Effector memory CD4-positive, alpha-beta T cell (primary cell): ENCODE data around the gene GRM3.

ENCODE experiments used
- DNase-seq, 3 donors: peaks; one replicate each; pipeline ENCODE4 v3.0.0-alpha.2; 2020
- H3K27ac ChIP-seq: 2 replicates; pipeline ENCODE4 v1.7.0; 2013; ENCODE audit warnings: mild to moderate bottlenecking, low read length, moderate library complexity; ENCODE audit not compliant: insufficient read depth, poor library complexity, severe bottlenecking
- H3K27me3 ChIP-seq: replicated peaks from 2 replicates; pipeline ENCODE4 v1.7.0; 2013; ENCODE audit warnings: mild to moderate bottlenecking, low read length; ENCODE audit not compliant: insufficient read depth, control insufficient read depth, poor library complexity, severe bottlenecking
- H3K36me3 ChIP-seq: 2 replicates; pipeline ENCODE4 v1.7.0; 2013; ENCODE audit warnings: mild to moderate bottlenecking, low read length, moderate library complexity; ENCODE audit not compliant: control insufficient read depth, insufficient read depth
- H3K4me1 ChIP-seq: 2 replicates; pipeline ENCODE4 v1.7.0; 2013; ENCODE audit warnings: low read length, mild to moderate bottlenecking; ENCODE audit not compliant: control insufficient read depth, insufficient read depth, poor library complexity, severe bottlenecking
- H3K4me3 ChIP-seq: 2 replicates; pipeline ENCODE4 v1.7.0; 2013; ENCODE audit warnings: low read length, low read depth, mild to moderate bottlenecking; ENCODE audit not compliant: insufficient read depth, poor library complexity, severe bottlenecking
- H3K9me3 ChIP-seq: 2 replicates; pipeline ENCODE4 v1.7.0; 2013; ENCODE audit warnings: mild to moderate bottlenecking, low read length, moderate library complexity; ENCODE audit not compliant: control insufficient read depth

Gene GRM3

GRCh38 chr7:86784765-86785164, 141.1 kb downstream of the GRM3 start:
- no peaks in the 10 kb centered on the region for H3K27me3 ChIP-seq
- H3K36me3 ChIP-seq, result no peaks in the 10 kb centered on the region
- no peak overlapping the region for H3K4me3 ChIP-seq
- DNase-seq, result no peak
- no peaks in the 10 kb centered on the region for H3K4me1 ChIP-seq
- no peak overlapping the region for H3K27ac ChIP-seq
- H3K9me3 ChIP-seq, result no peaks in the 10 kb centered on the region

DNA sequence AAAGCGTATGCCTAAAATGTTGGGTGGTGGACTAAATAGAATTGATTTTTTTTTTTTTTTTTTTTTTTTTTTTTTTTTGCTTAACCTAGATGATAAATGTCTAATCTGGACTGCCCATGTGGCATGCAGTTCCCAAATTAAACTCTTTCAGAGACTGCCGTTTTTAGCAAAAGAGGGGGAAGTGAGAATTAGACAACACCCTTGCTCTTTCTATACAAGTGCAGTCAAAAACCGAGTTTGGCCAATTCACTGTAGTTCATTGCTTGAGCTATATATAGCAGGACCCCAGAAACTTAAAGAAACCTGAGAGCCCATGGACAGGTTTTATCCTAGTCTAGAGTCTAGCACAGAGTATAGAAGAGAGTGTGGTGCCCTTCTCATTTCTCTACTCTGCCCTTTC, 141.9 kb downstream of the GRM3 start:
- Histone ChIP-seq H3K4me3 (no peak overlapping the region), H3K4me1 (no peaks in the 10 kb centered on the region), H3K9me3 (no peaks in the 10 kb centered on the region), H3K27me3 (no peaks in the 10 kb centered on the region), H3K36me3 (no peaks in the 10 kb centered on the region), H3K27ac (no peak overlapping the region)
- no peak for DNase-seq

DNA sequence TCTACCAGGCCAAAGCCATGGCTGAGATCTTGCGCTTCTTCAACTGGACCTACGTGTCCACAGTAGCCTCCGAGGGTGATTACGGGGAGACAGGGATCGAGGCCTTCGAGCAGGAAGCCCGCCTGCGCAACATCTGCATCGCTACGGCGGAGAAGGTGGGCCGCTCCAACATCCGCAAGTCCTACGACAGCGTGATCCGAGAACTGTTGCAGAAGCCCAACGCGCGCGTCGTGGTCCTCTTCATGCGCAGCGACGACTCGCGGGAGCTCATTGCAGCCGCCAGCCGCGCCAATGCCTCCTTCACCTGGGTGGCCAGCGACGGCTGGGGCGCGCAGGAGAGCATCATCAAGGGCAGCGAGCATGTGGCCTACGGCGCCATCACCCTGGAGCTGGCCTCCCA, 142.7 kb downstream of the GRM3 start:
- H3K27ac ChIP-seq, result no peak overlapping the region
- no peak overlapping the region for H3K4me3 ChIP-seq
- H3K4me1 ChIP-seq, result no peaks in the 10 kb centered on the region
- H3K27me3 ChIP-seq, result no peaks in the 10 kb centered on the region
- no peaks in the 10 kb centered on the region for H3K36me3 ChIP-seq
- H3K9me3 ChIP-seq, result no peaks in the 10 kb centered on the region
- no peak for DNase-seq

GRCh38 chr7:86788948-86789347, 145.2 kb downstream of the GRM3 start:
- Histone ChIP-seq H3K4me1 (no peaks in the 10 kb centered on the region), H3K27ac (no peak overlapping the region), H3K27me3 (no peaks in the 10 kb centered on the region), H3K36me3 (no peaks in the 10 kb centered on the region), H3K4me3 (no peak overlapping the region), H3K9me3 (no peaks in the 10 kb centered on the region)
- no peak for DNase-seq

- no peaks in the 10 kb centered on the region for H3K27me3 ChIP-seq
- H3K9me3 ChIP-seq, result no peaks in the 10 kb centered on the region
- no peak overlapping the region for H3K4me3 ChIP-seq
- no peaks in the 10 kb centered on the region for H3K36me3 ChIP-seq
- no peak for DNase-seq
- H3K4me1 ChIP-seq, result no peaks in the 10 kb centered on the region
- no peak overlapping the region for H3K27ac ChIP-seq
Measured at GRCh38 chr7:86790383-86790782, 146.7 kb downstream of the GRM3 start.

- no peaks in the 10 kb centered on the region for H3K36me3 ChIP-seq
- H3K4me1 ChIP-seq, result no peaks in the 10 kb centered on the region
- H3K27me3 ChIP-seq, result no peaks in the 10 kb centered on the region
- no peak for DNase-seq
- H3K9me3 ChIP-seq, result no peaks in the 10 kb centered on the region
- H3K27ac ChIP-seq, result no peak overlapping the region
- H3K4me3 ChIP-seq, result no peak overlapping the region
Measured at GRCh38 chr7:86792260-86792659, 148.6 kb downstream of the GRM3 start.

DNA sequence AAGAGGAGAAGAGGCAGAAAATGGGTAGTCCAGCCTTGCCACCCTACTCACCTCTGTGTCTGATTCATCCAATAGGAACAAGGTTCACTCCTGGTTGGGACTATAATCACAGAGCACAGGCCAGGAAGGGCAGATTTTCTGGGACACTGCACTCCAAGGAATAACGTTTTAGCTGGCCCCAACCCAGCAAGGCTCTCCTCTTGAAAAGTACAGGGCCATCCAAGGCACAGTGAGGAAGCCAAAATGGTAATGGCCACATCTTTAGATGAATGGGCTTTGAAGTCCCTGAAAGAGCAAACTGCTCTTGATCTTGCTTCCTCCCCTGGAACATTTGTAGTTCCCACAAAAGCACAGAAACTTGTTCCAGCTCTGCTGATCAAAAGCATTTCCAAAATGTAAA, 149.4 kb downstream of the GRM3 start:
- H3K4me3 ChIP-seq, result no peak overlapping the region
- no peaks in the 10 kb centered on the region for H3K27me3 ChIP-seq
- H3K4me1 ChIP-seq, result no peaks in the 10 kb centered on the region
- H3K36me3 ChIP-seq, result no peaks in the 10 kb centered on the region
- H3K9me3 ChIP-seq, result no peaks in the 10 kb centered on the region
- DNase-seq, result no peak
- H3K27ac ChIP-seq, result no peak overlapping the region

DNA sequence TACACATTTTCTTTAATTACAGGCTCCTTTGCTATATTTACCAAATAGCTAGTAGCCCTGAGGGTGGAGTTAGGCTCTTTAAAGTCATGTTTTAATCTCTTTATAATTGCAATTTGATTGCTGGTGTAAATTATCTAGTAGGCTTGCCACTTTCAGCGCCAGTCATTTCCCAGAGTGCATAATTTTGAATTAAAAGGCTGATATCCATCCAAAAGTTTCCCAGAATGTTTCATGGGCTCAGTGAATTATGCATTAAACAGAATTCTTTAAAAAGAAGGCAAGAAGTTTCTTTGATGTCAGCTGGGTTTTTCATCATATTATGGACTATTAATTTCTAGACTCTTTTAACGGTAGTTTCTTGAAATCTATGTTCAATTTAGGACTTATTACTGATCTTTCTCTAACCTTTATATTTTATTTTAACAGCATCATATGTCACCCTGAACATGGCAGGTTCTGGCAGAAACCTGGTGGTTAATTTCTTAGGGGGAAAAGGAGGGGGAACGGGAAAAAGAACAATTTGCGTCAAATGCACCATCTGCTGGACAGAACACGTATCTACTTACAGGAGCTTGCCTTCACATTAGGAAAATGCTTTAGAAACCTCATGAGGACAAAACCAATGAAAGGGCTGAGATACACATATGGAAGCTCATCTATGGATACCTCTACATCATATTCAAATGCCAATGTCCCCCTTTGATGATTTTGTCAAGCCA, 171.1 kb downstream of the GRM3 start:
- H3K27me3 ChIP-seq, result no peaks in the 10 kb centered on the region
- no peak for DNase-seq
- no peaks in the 10 kb centered on the region for H3K9me3 ChIP-seq
- H3K4me1 ChIP-seq, result no peaks in the 10 kb centered on the region
- no peak overlapping the region for H3K27ac ChIP-seq
- no peak overlapping the region for H3K4me3 ChIP-seq
- no peaks in the 10 kb centered on the region for H3K36me3 ChIP-seq

DNA sequence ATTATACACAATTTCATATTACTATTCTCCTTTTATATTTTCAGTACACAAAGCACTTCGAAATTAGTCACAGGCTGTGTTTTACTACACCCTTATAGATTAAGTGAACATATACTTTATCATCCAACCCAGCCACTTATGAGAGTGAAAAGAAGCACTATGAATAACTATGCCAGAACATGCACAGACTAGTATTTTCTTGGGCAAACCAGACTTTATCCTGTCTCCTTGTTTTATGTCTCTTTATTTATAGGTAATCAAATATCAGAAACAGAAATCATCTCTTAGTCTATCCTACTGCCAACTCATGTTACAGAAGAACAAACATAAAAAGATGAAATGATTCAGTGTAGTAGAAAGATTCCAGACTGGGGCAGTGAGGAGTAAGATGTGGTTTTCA, 171.8 kb downstream of the GRM3 start:
- Histone ChIP-seq H3K4me1 (no peaks in the 10 kb centered on the region), H3K27ac (no peak overlapping the region), H3K27me3 (no peaks in the 10 kb centered on the region), H3K9me3 (no peaks in the 10 kb centered on the region), H3K36me3 (no peaks in the 10 kb centered on the region), H3K4me3 (no peak overlapping the region)
- DNase-seq, result no peak

GRCh38 chr7:86818903-86819302, 175.2 kb downstream of the GRM3 start:
- Histone ChIP-seq H3K4me1 (no peaks in the 10 kb centered on the region), H3K27ac (no peak overlapping the region), H3K27me3 (no peaks in the 10 kb centered on the region), H3K9me3 (no peaks in the 10 kb centered on the region), H3K36me3 (no peaks in the 10 kb centered on the region), H3K4me3 (no peak overlapping the region)
- no peak for DNase-seq
